H1 (cell line): ENCODE measurements around the gene PRKAR1B. TPM values are rescaled to one million over a fixed set of nuclear protein-coding genes. Genes with fewer than 3 reads are reported as not detected.

Experiments
- CBX8 ChIP-seq: fragments of 300-800, 300-1000 bp; sonication (generic); IDR thresholded peaks from 2 replicates; pipeline ENCODE4 v1.7.1; 2016; ENCODE audit warnings: low read depth, low read length, borderline replicate concordance
- polyA plus RNA-seq, 7 experiments: library from polyadenylated mRNA; depleted of rRNA in 3 of 7; stranded (reverse) in 5 of 7; unstranded in 2 of 7; fragments of >200 nt in 5 of 7; fragments of 200-250 nt in 2 of 7; gene quantifications; 1 replicate in 5 of 7; 2 replicates in 1 of 7; 4 replicates in 1 of 7; pipeline versions ENCODE4 v1.2.1 to v1.2.3, GENCODE V29; 2011 to 2013; ENCODE audit warnings: missing spikeins in 2 of 7, mixed read lengths in 2 of 7
- total RNA-seq: library from RNA; stranded (reverse); fragmentation: NEBNext Ultra II Directional; extraction: Animal tissue kit (Norgen Biotek cat#: 25700); gene quantifications from 2 replicates; pipeline ENCODE4 v1.2.1, GENCODE V29; 2021

Gene PRKAR1B
- total and polyA plus RNA-seq, 2 of the 8 experiments (the other 6 are each of a cell fraction or from before 2014, with no cell fraction given) = 12.3 to 55.7 TPM

- no peak for TF ChIP-seq CBX8
Observed at GRCh38 chr7:534959-535358, 192.1 kb downstream of the PRKAR1B start (continued).
